Activated CD4-positive, alpha-beta memory T cell treated with anti-CD3 and anti-CD28 coated beads, Interleukin-2, amount 10 ng/mL, durations not matched to agents 7 days and 5 days (primary cell): ENCODE results near the gene CSNK2A3. TPM values are rescaled to one million over a fixed set of nuclear protein-coding genes. Genes with fewer than 3 reads are reported as not detected.

ENCODE experiments used
- CTCF ChIA-PET: fragments of 350-600 bp; sonication (Branson Sonifier 250); formaldehyde crosslinking; loops from one replicate; lab custom pipeline; 2021; ENCODE audit warnings: antibody characterized with exemption, inconsistent platforms; lab: Charles Lee
- POLR2A ChIA-PET: fragments of 350-600 bp; sonication (Branson Sonifier 250); formaldehyde crosslinking; loops from one replicate; lab custom pipeline; 2021; ENCODE audit warnings: antibody characterized with exemption; lab: Charles Lee
- DNase-seq: peaks from one replicate; pipeline ENCODE4 v3.0.0-alpha.2; 2020
- H3K27ac Mint-ChIP-seq: one replicate; pipeline ENCODE4 v1.8.0; 2021; ENCODE audit warnings: mild to moderate bottlenecking, mixed read lengths
- H3K27me3 Mint-ChIP-seq: one replicate; pipeline ENCODE4 v1.8.0; 2021; ENCODE audit warnings: mixed read lengths
- H3K36me3 Mint-ChIP-seq: one replicate; pipeline ENCODE4 v1.8.0; 2021; ENCODE audit warnings: low read depth, mixed read lengths
- H3K4me1 Mint-ChIP-seq: one replicate; pipeline ENCODE4 v1.8.0; 2021; ENCODE audit warnings: mixed read lengths
- H3K4me3 Mint-ChIP-seq: one replicate; pipeline ENCODE4 v1.8.0; 2021; ENCODE audit warnings: mild to moderate bottlenecking, mixed read lengths
- H3K9me3 Mint-ChIP-seq: one replicate; pipeline ENCODE4 v1.8.0; 2021; ENCODE audit warnings: mixed read lengths
- total RNA-seq, 2 experiments: library from RNA; stranded (reverse); gene quantifications; one replicate each; pipeline ENCODE4 v1.2.3, GENCODE V29; 2021

The CSNK2A3 gene
- total RNA-seq, 2 experiments from 2014 or later, result 1.9 to 3.0 TPM

- Mint-ChIP-seq H3K27ac (no peak overlapping the region), H3K4me3 (no peak overlapping the region), H3K36me3 (no peaks in the 10 kb centered on the region), H3K9me3 (peaks cover 6% of the 10 kb centered on the region), H3K27me3 (peaks cover 3% of the 10 kb centered on the region), H3K4me1 (peaks cover 8% of the 10 kb centered on the region)
- no peak for DNase-seq
- POLR2A ChIA-PET, result interaction anchor here (0.6 kb wide), 1 partner anchor 1606 kb away, joined by 3 read pairs; no protein-coding TSS in a partner anchor
- CTCF ChIA-PET, result no interaction called here
These were observed 39.0 kb downstream of the CSNK2A3 start for GRCh38 chr11:11313902-11314692.

- peaks cover 8% of the 10 kb centered on the region for H3K4me1 Mint-ChIP-seq
- no peak overlapping the region for H3K27ac Mint-ChIP-seq
- no peak overlapping the region for H3K4me3 Mint-ChIP-seq
- ChIA-PET CTCF (no interaction called here), POLR2A (no interaction called here)
- H3K36me3 Mint-ChIP-seq, result no peaks in the 10 kb centered on the region
- DNase-seq, result no peak
- peaks cover 3% of the 10 kb centered on the region for H3K27me3 Mint-ChIP-seq
- peaks cover 6% of the 10 kb centered on the region for H3K9me3 Mint-ChIP-seq
These were observed 39.6 kb downstream of the CSNK2A3 start for GRCh38 chr11:11313426-11313825.

GRCh38 chr11:11312738-11313137, 40.3 kb downstream of the CSNK2A3 start:
- no peak overlapping the region for H3K27ac Mint-ChIP-seq
- CTCF ChIA-PET, result interaction anchor here (0.6 kb wide), 1 partner anchor 977 kb away, joined by 3 read pairs; no protein-coding TSS in a partner anchor
- no peak overlapping the region for H3K4me3 Mint-ChIP-seq
- peaks cover 8% of the 10 kb centered on the region for H3K4me1 Mint-ChIP-seq
- POLR2A ChIA-PET, result no interaction called here
- no peak for DNase-seq
- H3K36me3 Mint-ChIP-seq, result no peaks in the 10 kb centered on the region
- H3K9me3 Mint-ChIP-seq, result peaks cover 6% of the 10 kb centered on the region
- peaks cover 3% of the 10 kb centered on the region for H3K27me3 Mint-ChIP-seq

GRCh38 chr11:11311169-11311568, 41.9 kb downstream of the CSNK2A3 start:
- CTCF ChIA-PET, result no interaction called here
- Mint-ChIP-seq H3K4me1 (peaks cover 8% of the 10 kb centered on the region), H3K36me3 (no peaks in the 10 kb centered on the region), H3K4me3 (no peak overlapping the region), H3K27me3 (no peaks in the 10 kb centered on the region), H3K27ac (no peak overlapping the region), H3K9me3 (peaks cover 6% of the 10 kb centered on the region)
- DNase-seq, result no peak
- POLR2A ChIA-PET, result no interaction called here

- Mint-ChIP-seq H3K4me1 (peaks cover 8% of the 10 kb centered on the region), H3K4me3 (no peak overlapping the region), H3K9me3 (peaks cover 6% of the 10 kb centered on the region), H3K27me3 (no peaks in the 10 kb centered on the region), H3K27ac (no peak overlapping the region), H3K36me3 (no peaks in the 10 kb centered on the region)
- ChIA-PET CTCF (no interaction called here), POLR2A (no interaction called here)
- DNase-seq, result no peak
These were observed 43.1 kb downstream of the CSNK2A3 start for GRCh38 chr11:11309906-11310305.

GRCh38 chr11:11308249-11308648, 44.8 kb downstream of the CSNK2A3 start:
- Mint-ChIP-seq H3K4me3 (no peak overlapping the region), H3K27ac (no peak overlapping the region), H3K4me1 (peaks cover 8% of the 10 kb centered on the region), H3K36me3 (no peaks in the 10 kb centered on the region), H3K9me3 (peaks cover 6% of the 10 kb centered on the region), H3K27me3 (no peaks in the 10 kb centered on the region)
- ChIA-PET POLR2A (no interaction called here), CTCF (no interaction called here)
- no peak for DNase-seq

GRCh38 chr11:11306855-11307254, 46.2 kb downstream of the CSNK2A3 start:
- Mint-ChIP-seq H3K27ac (no peak overlapping the region), H3K4me1 (peaks cover 8% of the 10 kb centered on the region), H3K36me3 (no peaks in the 10 kb centered on the region), H3K4me3 (no peak overlapping the region), H3K27me3 (no peaks in the 10 kb centered on the region), H3K9me3 (peaks cover 6% of the 10 kb centered on the region)
- ChIA-PET CTCF (no interaction called here), POLR2A (no interaction called here)
- DNase-seq, result no peak

- POLR2A ChIA-PET, result no interaction called here
- Mint-ChIP-seq H3K36me3 (no peaks in the 10 kb centered on the region), H3K4me1 (no peaks in the 10 kb centered on the region), H3K4me3 (no peak overlapping the region), H3K27ac (no peak overlapping the region), H3K9me3 (no peaks in the 10 kb centered on the region), H3K27me3 (no peaks in the 10 kb centered on the region)
- no peak for DNase-seq
- CTCF ChIA-PET, result no interaction called here
These were observed 48.5 kb downstream of the CSNK2A3 start for GRCh38 chr11:11304550-11304949.

GRCh38 chr11:11302565-11302964, 50.5 kb downstream of the CSNK2A3 start:
- Mint-ChIP-seq H3K4me1 (no peaks in the 10 kb centered on the region), H3K4me3 (no peak overlapping the region), H3K9me3 (no peaks in the 10 kb centered on the region), H3K27me3 (no peaks in the 10 kb centered on the region), H3K36me3 (no peaks in the 10 kb centered on the region), H3K27ac (no peak overlapping the region)
- ChIA-PET CTCF (no interaction called here), POLR2A (no interaction called here)
- no peak for DNase-seq
